Right cardiac atrium (tissue), 5 donors: ENCODE measurements around the gene ZNF607. TPM values are rescaled to one million over a fixed set of nuclear protein-coding genes. Genes with fewer than 3 reads are reported as not detected.
"Not testable (repeated sequence)": the region's sequence is repeated elsewhere in the genome, so short reads cannot be mapped to it uniquely, and the experiment has no call there.

Experiments used
- ATAC-seq, 2 donors: fragments of 200-7000 bp; cut with Tn5 transposase; one replicate each; pipeline versions ENCODE4 v1.8.0 to v1.9.1; 2020; ENCODE audit warnings: moderate library complexity in 2 of 2, mild to moderate bottlenecking in 1 of 2
- DNase-seq, 3 donors: peaks; one replicate each; pipeline ENCODE4 v3.0.0-alpha.2; 2020
- H3K27ac ChIP-seq: one replicate; pipeline ENCODE4 v1.5.1; 2013; ENCODE audit warnings: mild to moderate bottlenecking, low read length, control low read depth, moderate library complexity
- H3K27me3 ChIP-seq: one replicate; pipeline ENCODE4 v1.6.1; 2013; ENCODE audit not compliant: control insufficient read depth, insufficient read depth
- H3K4me1 ChIP-seq: one replicate; pipeline ENCODE4 v1.6.1; 2013; ENCODE audit warnings: low read length; ENCODE audit not compliant: control insufficient read depth, insufficient read depth
- H3K4me3 ChIP-seq: one replicate; pipeline ENCODE4 v1.5.1; 2013; ENCODE audit warnings: low read length, control low read depth
- H3K9me3 ChIP-seq: one replicate; pipeline ENCODE4 v1.6.1; 2013; ENCODE audit warnings: low read length; ENCODE audit not compliant: control insufficient read depth
- WGBS: extraction: QIAGEN DNeasy Blood & Tissue Kit; methylation state at CpG from one replicate; pipeline ENCODE4 v1.1.7; 2013; 5-methylcytosine and 5-hydroxymethylcytosine counted together
- intact Hi-C, 4 donors: fragments of 100-400 bp; cut with DNase I; formaldehyde crosslinking; loops; one replicate each; pipeline versions ENCODE4 v1.11.0 to v1.14.0; 2022 to 2023
- long read RNA-seq, 4 donors: library from polyadenylated mRNA; unstranded; transcript quantifications; one replicate each; pipeline ENCODE4 v2.0.0, GENCODE V29; 2020 to 2021
- polyA plus RNA-seq: library from polyadenylated mRNA; stranded (reverse); fragments of 200-250 nt; gene quantifications from one replicate; pipeline ENCODE4 v1.2.3, GENCODE V29; 2013
- total RNA-seq, 4 donors: library from RNA; stranded (reverse); fragmentation: NEBNext Ultra II Directional; extraction: Animal tissue kit (Norgen Biotek cat#: 25700); gene quantifications; one replicate each; pipeline ENCODE4 v1.2.1, GENCODE V29; 2021
- donor health status: healthy with polysubstance abuse.
- donor health status: DM: no; HTN: yes; CAD: no.
- donor health status: DM: no; HTN: no; CAD: no.
- donor health status: DM: no; HTN: yes; CAD: no; lungs with severe emphysema.
- donor health status: DM: yes; HTN: yes; CAD: no.

The ZNF607 gene
- total RNA-seq (1 to 10 TPM; 4.0 to 7.9 (median 7.1) TPM), polyA plus RNA-seq (2.2 TPM)
- long read RNA-seq, donor 1, full-length matches to known transcripts = 4 of 12 reads
- long read RNA-seq, donor 1, partial matches to known transcripts = 0 of 12 reads
- long read RNA-seq, donor 1, other reads (novel, unspliced or antisense) = 8 of 12 reads
- long read RNA-seq, donor 2, full-length matches to known transcripts = 6 of 6 reads
- long read RNA-seq, donor 2, partial matches to known transcripts = 0 of 6 reads
- long read RNA-seq, donor 2, other reads (novel, unspliced or antisense) = 0 of 6 reads
- long read RNA-seq, donor 3, full-length matches to known transcripts = 3 of 6 reads
- long read RNA-seq, donor 3, partial matches to known transcripts = 0 of 6 reads
- long read RNA-seq, donor 3, other reads (novel, unspliced or antisense) = 3 of 6 reads
- long read RNA-seq, donor 4, full-length matches to known transcripts = 2 of 9 reads
- long read RNA-seq, donor 4, partial matches to known transcripts = 0 of 9 reads
- long read RNA-seq, donor 4, other reads (novel, unspliced or antisense) = 7 of 9 reads

GRCh38 chr19:37719111-37719926, at the start of gene ZNF607:
Gene ZNF607, minus strand, starts transcription at chr19:37719761. Its CDS starts 8,143 bp downstream, at chr19:37711618.
- H3K9me3 ChIP-seq = no peaks in the 10 kb centered on the region
- H3K4me1 ChIP-seq = peaks cover 3% of the 10 kb centered on the region
- peak within 1 kb of the TSS; percentile 87 for H3K4me3 ChIP-seq
- intact Hi-C loops = loop anchor here in 1 of 4 donors (5.0 kb wide), 1 partner anchor 62 kb away; the partner anchor contains the start of gene ZFP30
- no peaks in the 10 kb centered on the region for H3K27me3 ChIP-seq
- ATAC-seq = peak; percentile 100
- DNase-seq = peak; percentile 91 to 97 (median 95)
- H3K27ac ChIP-seq = peak within 1 kb of the TSS; percentile 40
- WGBS = under 1% methylated on average over 54 of the region's 54 CpGs

- intact Hi-C loops = no loop called here
- H3K4me1 ChIP-seq = no peaks in the 10 kb centered on the region
- H3K27ac ChIP-seq = no peak overlapping the region
- DNase-seq = no peak
- H3K9me3 ChIP-seq = no peaks in the 10 kb centered on the region
- no peaks in the 10 kb centered on the region for H3K27me3 ChIP-seq
- WGBS = 97% methylated on average over 1 of the region's 1 CpG
- no peak for ATAC-seq
- no peak overlapping the region for H3K4me3 ChIP-seq
These were observed 43.9 kb upstream of the ZNF607 start for GRCh38 chr19:37763488-37763887.

- DNase-seq, H3K27me3 ChIP-seq, H3K4me3 ChIP-seq, H3K27ac ChIP-seq, H3K4me1 ChIP-seq, ATAC-seq, H3K9me3 ChIP-seq, intact Hi-C loops: not testable (repeated sequence)
- whole genome bisulfite sequencing = 98% methylated on average over 4 of the region's 4 CpGs
These were observed 38.1 kb upstream of the ZNF607 start for GRCh38 chr19:37757683-37758082.

- intact Hi-C loops = no loop called here
- ATAC-seq (no peak), DNase-seq (no peak)
- WGBS = 88% methylated on average over 5 of the region's 5 CpGs
- Histone ChIP-seq H3K4me1 (no peaks in the 10 kb centered on the region), H3K27ac (no peak overlapping the region), H3K27me3 (no peaks in the 10 kb centered on the region), H3K9me3 (peaks cover 6% of the 10 kb centered on the region), H3K4me3 (no peak overlapping the region)
These were observed 18.8 kb upstream of the ZNF607 start for GRCh38 chr19:37738371-37738770.

GRCh38 chr19:37725181-37725580, 5.6 kb upstream of the ZNF607 start:
- no peaks in the 10 kb centered on the region for H3K27me3 ChIP-seq
- H3K27ac ChIP-seq = no peak overlapping the region
- intact Hi-C loops = no loop called here
- no peak for DNase-seq
- ATAC-seq = no peak
- 84% methylated on average over 2 of the region's 2 CpGs for WGBS
- H3K9me3 ChIP-seq = no peaks in the 10 kb centered on the region
- no peaks in the 10 kb centered on the region for H3K4me1 ChIP-seq
- no peak overlapping the region for H3K4me3 ChIP-seq

GRCh38 chr19:37719927-37720265, 335 bp upstream of the ZNF607 start:
- Histone ChIP-seq H3K4me3 (peak overlapping the region; percentile 87), H3K27ac (no peak overlapping the region), H3K4me1 (peaks cover 3% of the 10 kb centered on the region), H3K9me3 (no peaks in the 10 kb centered on the region), H3K27me3 (no peaks in the 10 kb centered on the region)
- WGBS = 6% methylated on average over 8 of the region's 8 CpGs
- DNase-seq (no peak), ATAC-seq (no peak)
- intact Hi-C loops = loop anchor here in 1 of 4 donors (5.0 kb wide), 1 partner anchor 63 kb away; the partner anchor contains the start of gene ZFP30

GRCh38 chr19:37718304-37718703, 1.3 kb downstream of the ZNF607 start:
- H3K4me1 ChIP-seq = peaks cover 3% of the 10 kb centered on the region
- intact Hi-C loops = loop anchor here in 1 of 4 donors (5.0 kb wide), 1 partner anchor 61 kb away; the partner anchor contains the start of gene ZFP30
- no peaks in the 10 kb centered on the region for H3K27me3 ChIP-seq
- WGBS = 51% methylated on average over 10 of the region's 10 CpGs
- DNase-seq = no peak
- peak overlapping the region; percentile 87 for H3K4me3 ChIP-seq
- no peaks in the 10 kb centered on the region for H3K9me3 ChIP-seq
- no peak for ATAC-seq
- no peak overlapping the region for H3K27ac ChIP-seq

- H3K4me1 ChIP-seq = peaks cover 3% of the 10 kb centered on the region
- no peaks in the 10 kb centered on the region for H3K9me3 ChIP-seq
- no peak for ATAC-seq
- 98% methylated on average over 2 of the region's 2 CpGs for WGBS
- intact Hi-C loops = loop anchor here in 1 of 4 donors (5.0 kb wide), 1 partner anchor 59 kb away; the partner anchor contains the start of gene ZFP30
- no peak overlapping the region for H3K27ac ChIP-seq
- H3K27me3 ChIP-seq = no peaks in the 10 kb centered on the region
- no peak overlapping the region for H3K4me3 ChIP-seq
- no peak for DNase-seq
These were observed 3.4 kb downstream of the ZNF607 start for GRCh38 chr19:37716140-37716539.

GRCh38 chr19:37706052-37706605, 13.4 kb downstream of the ZNF607 start:
- DNase-seq (no peak), ATAC-seq (no peak)
- Histone ChIP-seq H3K4me3 (no peak overlapping the region), H3K4me1 (no peaks in the 10 kb centered on the region), H3K27me3 (no peaks in the 10 kb centered on the region), H3K27ac (no peak overlapping the region), H3K9me3 (no peaks in the 10 kb centered on the region)
- intact Hi-C loops = no loop called here
- WGBS = 96% methylated on average over 7 of the region's 7 CpGs

GRCh38 chr19:37699057-37699456, 20.5 kb downstream of the ZNF607 start:
- no peaks in the 10 kb centered on the region for H3K4me1 ChIP-seq
- WGBS = 89% methylated on average over 5 of the region's 5 CpGs
- H3K9me3 ChIP-seq = no peaks in the 10 kb centered on the region
- no peak overlapping the region for H3K4me3 ChIP-seq
- no peaks in the 10 kb centered on the region for H3K27me3 ChIP-seq
- DNase-seq = no peak
- ATAC-seq = no peak
- intact Hi-C loops = no loop called here
- H3K27ac ChIP-seq = no peak overlapping the region
